Mesendoderm (in vitro differentiated cells): ENCODE data around the gene KCTD18.

Experiments
- DNase-seq: peaks from one replicate; pipeline ENCODE4 v3.0.0; 2013
- H2AK5ac ChIP-seq: 2 replicates; pipeline ENCODE4 v1.6.1; 2013; ENCODE audit warnings: low read length, inconsistent platforms
- H2BK120ac ChIP-seq: 2 replicates; pipeline ENCODE4 v1.6.1; 2013; ENCODE audit warnings: low read depth, mild to moderate bottlenecking, low read length, moderate library complexity, mixed read lengths
- H2BK15ac ChIP-seq: replicated peaks from 2 replicates; pipeline ENCODE4 v1.6.1; 2013; ENCODE audit warnings: low read depth, mild to moderate bottlenecking, moderate library complexity
- H2BK5ac ChIP-seq: 2 replicates; pipeline ENCODE4 v1.6.1; 2013; ENCODE audit warnings: low read length, inconsistent platforms
- H3K18ac ChIP-seq: 2 replicates; pipeline ENCODE4 v1.6.1; 2013; ENCODE audit warnings: mild to moderate bottlenecking, low read length, mixed read lengths
- H3K23ac ChIP-seq: one replicate; pipeline ENCODE4 v1.6.1; 2013; ENCODE audit warnings: low read length
- H3K27ac ChIP-seq: 2 replicates; pipeline ENCODE4 v1.5.1; 2013; ENCODE audit warnings: low read depth, mild to moderate bottlenecking, inconsistent platforms, low read length, moderate library complexity
- H3K27me3 ChIP-seq: 2 replicates; pipeline ENCODE4 v1.6.1; 2013; ENCODE audit warnings: low read length, control low read depth, mild to moderate bottlenecking, inconsistent platforms; ENCODE audit not compliant: insufficient read depth, poor library complexity
- H3K36me3 ChIP-seq: 2 replicates; pipeline ENCODE4 v1.6.1; 2013; ENCODE audit warnings: low read length, inconsistent platforms; ENCODE audit not compliant: control insufficient read depth, insufficient read depth
- H3K4ac ChIP-seq: one replicate; pipeline ENCODE4 v1.6.1; 2013; ENCODE audit warnings: low read depth, mild to moderate bottlenecking, low read length, moderate library complexity
- H3K4me1 ChIP-seq: 2 replicates; pipeline ENCODE4 v1.6.1; 2013; ENCODE audit warnings: low read depth, low read length, inconsistent platforms; ENCODE audit not compliant: control insufficient read depth
- H3K4me2 ChIP-seq: 2 replicates; pipeline ENCODE4 v1.6.1; 2013; ENCODE audit warnings: low read length
- H3K4me3 ChIP-seq: 2 replicates; pipeline ENCODE4 v1.5.1; 2013; ENCODE audit warnings: mild to moderate bottlenecking, low read length
- H3K56ac ChIP-seq: one replicate; pipeline ENCODE4 v1.6.1; 2013; ENCODE audit warnings: low read length
- H3K79me1 ChIP-seq: 2 replicates; pipeline ENCODE4 v1.6.1; 2013; ENCODE audit warnings: low read length, inconsistent platforms
- H3K79me2 ChIP-seq: 2 replicates; pipeline ENCODE4 v1.6.1; 2013; ENCODE audit warnings: mild to moderate bottlenecking, low read length; ENCODE audit not compliant: control insufficient read depth, insufficient read depth
- H3K9ac ChIP-seq: 2 replicates; pipeline ENCODE4 v1.6.1; 2013; ENCODE audit warnings: low read length, inconsistent platforms
- H4K5ac ChIP-seq: one replicate; pipeline ENCODE4 v1.6.1; 2013; ENCODE audit warnings: low read length
- H4K8ac ChIP-seq: one replicate; pipeline ENCODE4 v1.6.1; 2013; ENCODE audit warnings: low read depth, mild to moderate bottlenecking, control low read depth, low read length, moderate library complexity
- WGBS: extraction: QIAGEN DNeasy Blood & Tissue Kit; methylation state at CpG from one replicate; pipeline ENCODE4 v1.1.7; 2013; ENCODE audit warnings: low lambda C conversion rate, missing lambda C conversion rate; ENCODE audit not compliant: insufficient coverage; ENCODE audit errors: extremely low coverage; 5-methylcytosine and 5-hydroxymethylcytosine counted together

Gene KCTD18

GRCh38 chr2:200494048-200494447, 15.8 kb downstream of the KCTD18 start:
- no peak overlapping the region for H3K4me2 ChIP-seq
- H3K79me2 ChIP-seq = no peaks in the 10 kb centered on the region
- no peak overlapping the region for H3K27ac ChIP-seq
- H3K18ac ChIP-seq = no peak overlapping the region
- H3K23ac ChIP-seq = no peak overlapping the region
- no peak overlapping the region for H3K56ac ChIP-seq
- no CpG with 5 or more reads among the region's 2 CpGs for WGBS
- no peak overlapping the region for H2BK15ac ChIP-seq
- no peak overlapping the region for H4K8ac ChIP-seq
- H2BK120ac ChIP-seq = no peak overlapping the region
- H4K5ac ChIP-seq = no peak overlapping the region
- H2BK5ac ChIP-seq = no peak overlapping the region
- no peak overlapping the region for H3K9ac ChIP-seq
- no peak for DNase-seq
- H3K27me3 ChIP-seq = no peaks in the 10 kb centered on the region
- H3K4ac ChIP-seq = no peak overlapping the region
- H2AK5ac ChIP-seq = no peak overlapping the region
- H3K79me1 ChIP-seq = no peaks in the 10 kb centered on the region
- H3K4me1 ChIP-seq = no peaks in the 10 kb centered on the region
- no peak overlapping the region for H3K4me3 ChIP-seq
- H3K36me3 ChIP-seq = no peaks in the 10 kb centered on the region

- Histone ChIP-seq H3K4ac (no peak overlapping the region), H3K18ac (no peak overlapping the region), H3K27ac (no peak overlapping the region), H2BK120ac (no peak overlapping the region), H2BK5ac (no peak overlapping the region), H4K5ac (no peak overlapping the region), H3K36me3 (no peaks in the 10 kb centered on the region), H3K23ac (no peak overlapping the region), H2AK5ac (no peak overlapping the region), H3K4me2 (no peak overlapping the region), H3K79me2 (no peaks in the 10 kb centered on the region), H2BK15ac (no peak overlapping the region), H3K27me3 (no peaks in the 10 kb centered on the region), H4K8ac (no peak overlapping the region), H3K79me1 (no peaks in the 10 kb centered on the region), H3K9ac (no peak overlapping the region), H3K4me1 (no peaks in the 10 kb centered on the region), H3K56ac (no peak overlapping the region), H3K4me3 (no peak overlapping the region)
- no peak for DNase-seq
Observed at GRCh38 chr2:200492656-200493055, 17.2 kb downstream of the KCTD18 start.

GRCh38 chr2:200490001-200490400, 19.9 kb downstream of the KCTD18 start:
- WGBS = no CpG with 5 or more reads among the region's 22 CpGs
- H3K36me3 ChIP-seq = no peaks in the 10 kb centered on the region
- no peak overlapping the region for H3K4me2 ChIP-seq
- H2BK120ac ChIP-seq = no peak overlapping the region
- DNase-seq = no peak
- H3K27ac ChIP-seq = no peak overlapping the region
- no peak overlapping the region for H3K9ac ChIP-seq
- no peaks in the 10 kb centered on the region for H3K27me3 ChIP-seq
- H2BK15ac ChIP-seq = no peak overlapping the region
- H4K5ac ChIP-seq = no peak overlapping the region
- H4K8ac ChIP-seq = no peak overlapping the region
- no peak overlapping the region for H3K56ac ChIP-seq
- no peaks in the 10 kb centered on the region for H3K79me1 ChIP-seq
- H3K23ac ChIP-seq = no peak overlapping the region
- no peaks in the 10 kb centered on the region for H3K79me2 ChIP-seq
- no peak overlapping the region for H2BK5ac ChIP-seq
- no peaks in the 10 kb centered on the region for H3K4me1 ChIP-seq
- no peak overlapping the region for H3K4me3 ChIP-seq
- no peak overlapping the region for H3K18ac ChIP-seq
- no peak overlapping the region for H2AK5ac ChIP-seq
- H3K4ac ChIP-seq = no peak overlapping the region

- no CpG with 5 or more reads among the region's 4 CpGs for WGBS
Observed at GRCh38 chr2:200488169-200488568, 21.7 kb downstream of the KCTD18 start.

GRCh38 chr2:200486529-200486928, 23.3 kb downstream of the KCTD18 start:
- Histone ChIP-seq H3K4ac (no peak overlapping the region), H4K5ac (no peak overlapping the region), H3K56ac (no peak overlapping the region), H3K27ac (no peak overlapping the region), H2BK120ac (no peak overlapping the region), H3K79me1 (no peaks in the 10 kb centered on the region), H3K23ac (no peak overlapping the region), H3K36me3 (no peaks in the 10 kb centered on the region), H4K8ac (no peak overlapping the region), H2BK5ac (no peak overlapping the region), H3K4me1 (no peaks in the 10 kb centered on the region), H3K4me3 (no peak overlapping the region), H3K18ac (no peak overlapping the region), H3K27me3 (no peaks in the 10 kb centered on the region), H2BK15ac (no peak overlapping the region), H3K79me2 (no peaks in the 10 kb centered on the region), H2AK5ac (no peak overlapping the region), H3K9ac (no peak overlapping the region), H3K4me2 (no peak overlapping the region)
- WGBS = no CpG with 5 or more reads among the region's 2 CpGs
- DNase-seq = no peak

More at GRCh38 chr2:200488169-200488568, 21.7 kb downstream of the KCTD18 start:
- H3K36me3 ChIP-seq = no peaks in the 10 kb centered on the region
- H3K56ac ChIP-seq = no peak overlapping the region
- no peak overlapping the region for H2BK120ac ChIP-seq
- H3K23ac ChIP-seq = no peak overlapping the region
- H3K27me3 ChIP-seq = no peaks in the 10 kb centered on the region
- H3K4me3 ChIP-seq = no peak overlapping the region
- no peak overlapping the region for H2BK15ac ChIP-seq
- H3K4ac ChIP-seq = no peak overlapping the region
- H3K4me2 ChIP-seq = no peak overlapping the region
- no peaks in the 10 kb centered on the region for H3K79me2 ChIP-seq
- DNase-seq = no peak
- H3K9ac ChIP-seq = no peak overlapping the region
- H4K5ac ChIP-seq = no peak overlapping the region
- no peaks in the 10 kb centered on the region for H3K4me1 ChIP-seq
- H3K27ac ChIP-seq = no peak overlapping the region
- H4K8ac ChIP-seq = no peak overlapping the region
- H3K18ac ChIP-seq = no peak overlapping the region
- no peak overlapping the region for H2AK5ac ChIP-seq
- no peaks in the 10 kb centered on the region for H3K79me1 ChIP-seq
- H2BK5ac ChIP-seq = no peak overlapping the region

- Histone ChIP-seq H3K4me3 (no peak overlapping the region), H2BK5ac (no peak overlapping the region), H2BK15ac (no peak overlapping the region), H3K4me1 (no peaks in the 10 kb centered on the region), H3K79me1 (no peaks in the 10 kb centered on the region), H3K56ac (no peak overlapping the region), H4K5ac (no peak overlapping the region), H3K36me3 (no peaks in the 10 kb centered on the region), H3K27me3 (no peaks in the 10 kb centered on the region), H3K9ac (no peak overlapping the region), H2BK120ac (no peak overlapping the region), H3K18ac (no peak overlapping the region), H3K27ac (no peak overlapping the region), H3K4me2 (no peak overlapping the region), H3K23ac (no peak overlapping the region), H3K4ac (no peak overlapping the region), H3K79me2 (no peaks in the 10 kb centered on the region), H2AK5ac (no peak overlapping the region), H4K8ac (no peak overlapping the region)
- WGBS = no CpG with 5 or more reads among the region's 3 CpGs
- DNase-seq = no peak
Observed at GRCh38 chr2:200484934-200485333, 24.9 kb downstream of the KCTD18 start.
